HepG2 (cell line): ENCODE measurements around the gene WDR20. TPM values are rescaled to one million over a fixed set of nuclear protein-coding genes. Genes with fewer than 3 reads are reported as not detected.
"Not testable (repeated sequence)": the region's sequence is repeated elsewhere in the genome, so short reads cannot be mapped to it uniquely, and the experiment has no call there.

ENCODE experiments used
- ATAC-seq: fragments of 200-7000 bp; cut with Tn5 transposase; 3 replicates; pipeline ENCODE4 v1.9.1; 2020; ENCODE audit warnings: mild to moderate bottlenecking, moderate library complexity
- BruUV-seq: library from RNA; stranded (reverse); fragments of 400-500 nt; replicated peaks from 2 replicates; lab custom pipeline; 2021; lab: Mats Ljungman, UMichigan
- CTCF ChIA-PET: fragments of 300-600 bp; formaldehyde crosslinking; extraction: SDS; loops from one replicate; lab custom pipeline; 2021; ENCODE audit warnings: low total read pairs, inconsistent platforms, low intra/inter-chr PET ratio; lab: Yijun Ruan, JAX
- POLR2A ChIA-PET: fragments of 350-600 bp; sonication (Branson Sonifier 250); formaldehyde crosslinking; loops from one replicate; lab custom pipeline; 2020; ENCODE audit warnings: antibody characterized with exemption, inconsistent platforms; lab: Yijun Ruan, JAX
- DNase-seq: peaks from one replicate; pipeline ENCODE4 v3.0.0-alpha.2; 2015; ENCODE audit warnings: low spot score
- FAIRE-seq: peaks from 3 replicates; lab custom pipeline; 2011; peaks lifted over from hg19 to GRCh38; lab: Jason Lieb, UNC
- H2AFZ ChIP-seq: one replicate; pipeline ENCODE4 v1.6.1; 2011; ENCODE audit warnings: low read length, inconsistent platforms
- H3K27ac ChIP-seq: fragments of 300-600 bp; 3 replicates; pipeline ENCODE4 v1.8.0; 2011; ENCODE audit warnings: mixed run types, mild to moderate bottlenecking, mixed read lengths, low read length, inconsistent platforms; ENCODE audit not compliant: insufficient read depth; ENCODE audit errors: extremely low read length
- H3K27me3 ChIP-seq, 2 experiments: fragments of 200-600 bp in 1 of 2; 2 replicates in 1 of 2; 3 replicates in 1 of 2; pipeline versions ENCODE4 v1.6.0 to v1.8.0; 2011; ENCODE audit warnings: low read length in 2 of 2, mild to moderate bottlenecking in 2 of 2, moderate library complexity in 2 of 2, inconsistent platforms in 1 of 2; ENCODE audit not compliant: insufficient read depth in 2 of 2, control insufficient read depth in 1 of 2
- H3K36me3 ChIP-seq, 2 experiments: fragments of 200-600 bp in 1 of 2; replicated peaks in 1 of 2; 2 replicates in 1 of 2; 3 replicates in 1 of 2; pipeline versions ENCODE4 v1.5.1 to v1.8.0; 2011; ENCODE audit warnings: low read length in 2 of 2, inconsistent platforms in 1 of 2; ENCODE audit not compliant: insufficient read depth in 2 of 2, control insufficient read depth in 1 of 2
- H3K4me1 ChIP-seq: 2 replicates; pipeline ENCODE4 v1.5.1; 2012; ENCODE audit warnings: low read length, inconsistent platforms; ENCODE audit not compliant: insufficient read depth
- H3K4me2 ChIP-seq: 2 replicates; pipeline ENCODE4 v1.6.0; 2011; ENCODE audit warnings: low read depth, low read length, inconsistent platforms
- H3K4me3 ChIP-seq, 3 experiments: fragments of 200-600 bp in 1 of 3; sonication (generic), shearing (Covaris generic) in 1 of 3; replicated peaks in 1 of 3; 2 replicates each; pipeline ENCODE4 v1.5.1; 2011 to 2016; ENCODE audit warnings: low read length in 3 of 3, inconsistent platforms in 2 of 3, low read depth in 2 of 3, mild to moderate bottlenecking in 2 of 3, control low read depth in 1 of 3, mixed read lengths in 1 of 3; ENCODE audit not compliant: insufficient read depth in 1 of 3
- H3K79me2 ChIP-seq: one replicate; pipeline ENCODE4 v1.6.1; 2011; ENCODE audit warnings: low read length, inconsistent platforms; ENCODE audit not compliant: insufficient read depth
- H3K9ac ChIP-seq: 2 replicates; pipeline ENCODE4 v1.6.0; 2011; ENCODE audit warnings: mild to moderate bottlenecking, low read depth, low read length, inconsistent platforms; ENCODE audit not compliant: insufficient read depth
- H3K9me3 ChIP-seq: 2 replicates; pipeline ENCODE4 v1.5.1; 2012; ENCODE audit warnings: mild to moderate bottlenecking, low read length
- H4K20me1 ChIP-seq: 2 replicates; pipeline ENCODE4 v1.6.0; 2011; ENCODE audit warnings: inconsistent platforms, mild to moderate bottlenecking, low read length, moderate library complexity; ENCODE audit not compliant: insufficient read depth
- GFI1 ChIP-seq: sonication (generic); formaldehyde crosslinking; IDR thresholded peaks from 2 replicates; pipeline ENCODE4 v1.5.0; 2020; ENCODE audit warnings: missing genetic modification reagents, mild to moderate bottlenecking, borderline replicate concordance
- KAT7 ChIP-seq: IDR thresholded peaks from 2 replicates; pipeline ENCODE4 v1.6.1; 2018; ENCODE audit warnings: borderline replicate concordance, missing compliant biosample characterization
- MEIS1 ChIP-seq: sonication (generic); formaldehyde crosslinking; IDR thresholded peaks from 2 replicates; pipeline ENCODE4 v1.9.0; 2021; ENCODE audit warnings: mild to moderate bottlenecking, missing genetic modification reagents, moderate library complexity, borderline replicate concordance
- NFE2L2 ChIP-seq: fragments of 150-350 bp; IDR thresholded peaks from 2 replicates; pipeline ENCODE4 v1.6.1; 2014; ENCODE audit warnings: low read length
- NR1H2 ChIP-seq: sonication (generic); formaldehyde crosslinking; IDR thresholded peaks from 2 replicates; pipeline ENCODE4 v1.8.1; 2022; ENCODE audit warnings: low read depth, missing genetic modification reagents, borderline replicate concordance
- NR2F2 ChIP-seq: IDR thresholded peaks from 2 replicates; pipeline ENCODE4 v1.6.1; 2012; ENCODE audit warnings: low read depth, inconsistent platforms, borderline replicate concordance
- NR2F6 ChIP-seq, 2 experiments: IDR thresholded peaks; 2 replicates each; pipeline ENCODE4 v1.6.1; 2016; ENCODE audit warnings: antibody characterized with exemption in 1 of 2, mild to moderate bottlenecking in 1 of 2
- ONECUT2 ChIP-seq: sonication (generic); formaldehyde crosslinking; IDR thresholded peaks from 2 replicates; pipeline ENCODE4 v1.4.0; 2020; ENCODE audit warnings: missing genetic modification reagents
- RAD21 ChIP-seq: fragments of 450-650 bp; formaldehyde crosslinking; IDR thresholded peaks from 2 replicates; pipeline ENCODE4 v1.5.0; 2020; ENCODE audit warnings: mild to moderate bottlenecking
- SALL2 ChIP-seq: sonication (generic); formaldehyde crosslinking; IDR thresholded peaks from 2 replicates; pipeline ENCODE4 v1.8.1; 2023; ENCODE audit warnings: mild to moderate bottlenecking, missing genetic modification reagents, inconsistent platforms
- SMARCE1 ChIP-seq: fragments of 450-650 bp; IDR thresholded peaks from 2 replicates; pipeline ENCODE4 v1.6.1; 2017; ENCODE audit warnings: borderline replicate concordance
- ZMYM3 ChIP-seq: sonication (generic); formaldehyde crosslinking; IDR thresholded peaks from 2 replicates; pipeline ENCODE4 v1.5.1; 2020; ENCODE audit warnings: mild to moderate bottlenecking, missing genetic modification reagents
- ZNF3 ChIP-seq: IDR thresholded peaks from 2 replicates; pipeline ENCODE4 v1.7.0; 2017; ENCODE audit warnings: inconsistent platforms
- ZNF337 ChIP-seq: sonication (generic); formaldehyde crosslinking; IDR thresholded peaks from 2 replicates; pipeline ENCODE4 v1.5.1; 2020; ENCODE audit warnings: missing genetic modification reagents, low read depth, mild to moderate bottlenecking, borderline replicate concordance
- ZNF460 ChIP-seq: sonication (generic); formaldehyde crosslinking; IDR thresholded peaks from 2 replicates; pipeline ENCODE4 v1.5.1; 2020; ENCODE audit warnings: missing genetic modification reagents, mild to moderate bottlenecking, borderline replicate concordance
- ZNF879 ChIP-seq: sonication (generic); formaldehyde crosslinking; IDR thresholded peaks from 2 replicates; pipeline ENCODE4 v1.8.1; 2023; ENCODE audit warnings: missing genetic modification reagents
- ZZZ3 ChIP-seq: sonication (generic); formaldehyde crosslinking; IDR thresholded peaks from 2 replicates; pipeline ENCODE4 v1.4.0; 2020; ENCODE audit warnings: missing genetic modification reagents, mild to moderate bottlenecking, borderline replicate concordance
- WGBS: methylation state at CpG from one replicate; pipeline ENCODE4 v1.1.6; 2017; ENCODE audit warnings: low lambda C conversion rate; 5-methylcytosine and 5-hydroxymethylcytosine counted together
- in situ Hi-C: cut with HindIII; loops from 2 replicates; pipeline ENCODE4 v1.10.0; 2017; ENCODE audit warnings: low pct_unique_long_range_greater_than_20kb; ENCODE audit not compliant: extremely low pct_ligation_motif_present
- intact Hi-C: fragments of 100-400 bp; cut with micrococcal nuclease; formaldehyde crosslinking; loops from one replicate; pipeline ENCODE4 v1.10.0; 2022; ENCODE audit not compliant: unreplicated experiment
- polyA plus RNA-seq, 8 experiments: library from polyadenylated mRNA; depleted of rRNA in 3 of 8; stranded (reverse) in 7 of 8; unstranded in 1 of 8; fragments of >200 nt; fragmentation: Illumina TruSeq in 4 of 8; extraction: Trizol in 4 of 8; gene quantifications; 2 replicates each; pipeline versions ENCODE4 v1.2.1 to v1.2.3, GENCODE V29; 2011 to 2016; ENCODE audit warnings: low read depth in 4 of 8, missing spikeins in 1 of 8, mixed read lengths in 1 of 8; ENCODE audit not compliant: insufficient read depth in 1 of 8
- total RNA-seq, 5 experiments: library from RNA; depleted of rRNA; stranded (reverse); fragments of >200 nt; fragmentation: Illumina TruSeq; extraction: Trizol; gene quantifications; 2 replicates each; pipeline ENCODE4 v1.2.3, GENCODE V29; 2016; ENCODE audit warnings: low read depth in 1 of 5
- TF ChIP-seq, protein P1 (sequence below): sonication (generic); formaldehyde crosslinking; conservative IDR thresholded peaks from 2 replicates; pipeline ENCODE4 v1.4.0; 2020; ENCODE audit warnings: missing genetic modification reagents
- TF ChIP-seq, protein P2 (sequence below), 2 experiments: fragments of 450-650 bp in 1 of 2; sonication (generic) in 1 of 2; formaldehyde crosslinking; IDR thresholded peaks; 2 replicates each; pipeline versions ENCODE4 v1.5.0 to v1.8.0; 2020 to 2022; ENCODE audit warnings: mild to moderate bottlenecking in 1 of 2, missing genetic modification reagents in 1 of 2

Gene WDR20
- total and polyA plus RNA-seq, 2 of the 13 experiments (the other 11 are each of a cell fraction or from before 2014, with no cell fraction given): 10.4 to 23.2 TPM

DNA sequence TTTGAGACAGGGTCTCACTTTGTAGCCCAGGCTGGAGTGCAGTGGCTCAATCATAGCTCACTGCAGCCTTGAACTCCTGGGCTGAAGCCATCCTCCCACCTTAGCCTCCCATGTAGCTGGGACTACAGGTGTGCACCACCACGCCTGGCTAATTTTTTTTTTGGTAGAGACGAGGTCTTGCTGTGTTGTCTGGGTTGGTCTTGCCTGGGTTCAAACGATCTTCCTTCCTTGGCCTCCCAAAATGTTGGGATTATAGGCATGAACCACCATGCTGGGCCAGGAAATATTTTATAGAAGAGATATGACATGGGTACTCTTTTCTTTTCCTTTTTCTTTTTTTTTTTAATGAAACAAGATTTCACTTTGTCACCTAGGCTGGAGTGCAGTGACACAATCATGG, 11.7 kb downstream of the WDR20 start:
- ATAC-seq, H3K27me3 ChIP-seq, H3K9ac ChIP-seq, BruUV-seq, CTCF ChIA-PET, POLR2A ChIA-PET, H3K27ac ChIP-seq, H3K4me3 ChIP-seq, FAIRE-seq, H3K9me3 ChIP-seq, H2AFZ ChIP-seq, H3K4me2 ChIP-seq, in situ Hi-C loops, DNase-seq: not testable (repeated sequence)
- peaks cover 65% of the 10 kb centered on the region for H3K4me1 ChIP-seq
- TF ChIP-seq ZMYM3 (CRISPR knock-in tag) (0 out of 2 replicates have a peak, but pooled peaks have one; percentile 17), ZNF460 (peak; percentile 31; the same call in 1 of the 2 replicates)
- H4K20me1 ChIP-seq: peaks cover 27% of the 10 kb centered on the region
- H3K79me2 ChIP-seq: peaks cover 80% of the 10 kb centered on the region
- peaks cover 2 to 13% of the 10 kb centered on the region in 2 experiments; a peak in 1 of 5 replicates for H3K36me3 ChIP-seq
- WGBS: 86% methylated on average over 3 of the region's 3 CpGs
- intact Hi-C loops: loop anchor here (2.0 kb wide), 1 partner anchor 33 kb away; no protein-coding TSS in a partner anchor

DNA sequence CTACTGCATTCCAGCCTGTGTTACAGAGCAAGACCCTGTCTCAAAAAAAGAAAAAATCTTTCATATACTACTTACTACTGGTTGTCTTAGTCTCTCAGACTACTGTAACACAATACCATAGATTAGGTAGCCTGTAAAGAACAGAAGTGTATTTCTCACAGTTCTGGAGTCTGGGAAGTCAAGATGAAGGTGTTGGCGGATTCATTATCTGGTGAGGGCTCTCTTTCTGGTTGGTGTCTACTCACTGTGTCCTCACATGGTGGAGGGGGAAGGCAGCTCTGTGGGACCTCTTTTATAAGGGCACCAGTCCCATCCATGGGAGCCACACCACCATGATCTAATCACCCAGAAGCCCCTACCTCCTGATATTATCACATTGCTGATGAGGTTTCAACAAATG, 14.4 kb downstream of the WDR20 start:
- DNase-seq: no peak
- POLR2A ChIA-PET: no interaction called here
- no peak for ATAC-seq
- H3K4me3 ChIP-seq: no peak overlapping the region
- in situ Hi-C loops: no loop called here
- FAIRE-seq: no peak
- no peak overlapping the region for H2AFZ ChIP-seq
- 83% methylated on average over 1 of the region's 1 CpG for WGBS
- H4K20me1 ChIP-seq: peaks cover 22% of the 10 kb centered on the region
- no peaks in the 10 kb centered on the region for H3K27me3 ChIP-seq
- no peak overlapping the region for H3K4me2 ChIP-seq
- H3K9me3 ChIP-seq: no peaks in the 10 kb centered on the region
- H3K4me1 ChIP-seq: peaks cover 51% of the 10 kb centered on the region
- H3K36me3 ChIP-seq: peaks cover 3 to 13% of the 10 kb centered on the region in 2 experiments; a peak in 1 of 5 replicates
- no peak overlapping the region for H3K9ac ChIP-seq
- peaks cover 80% of the 10 kb centered on the region for H3K79me2 ChIP-seq
- BruUV-seq: no TSS peak
- intact Hi-C loops: no loop called here
- H3K27ac ChIP-seq: no peak overlapping the region
- CTCF ChIA-PET: no interaction called here
- TF ChIP-seq ZNF460 (no peak), SALL2 (CRISPR knock-in tag) (no peak), ZZZ3 (CRISPR knock-in tag) (no peak), ONECUT2 (CRISPR knock-in tag) (no peak), RAD21 (CRISPR knock-in tag) (no peak), ZNF337 (CRISPR knock-in tag) (no peak), SMARCE1 (no peak), ZNF3 (no peak), NFE2L2 (no peak), ZNF879 (CRISPR knock-in tag) (no peak), MEIS1 (no peak), NR2F6 (IDR thresholded peaks at IDR 0.05) (no peak), NR2F6 (CRISPR knock-in tag; IDR thresholded peaks at IDR 0.05) (no peak), KAT7 (CRISPR knock-in tag) (no peak), NR1H2 (CRISPR knock-in tag) (no peak), GFI1 (CRISPR knock-in tag) (no peak), NR2F2 (no peak)
- TF ChIP-seq, protein P1, sequence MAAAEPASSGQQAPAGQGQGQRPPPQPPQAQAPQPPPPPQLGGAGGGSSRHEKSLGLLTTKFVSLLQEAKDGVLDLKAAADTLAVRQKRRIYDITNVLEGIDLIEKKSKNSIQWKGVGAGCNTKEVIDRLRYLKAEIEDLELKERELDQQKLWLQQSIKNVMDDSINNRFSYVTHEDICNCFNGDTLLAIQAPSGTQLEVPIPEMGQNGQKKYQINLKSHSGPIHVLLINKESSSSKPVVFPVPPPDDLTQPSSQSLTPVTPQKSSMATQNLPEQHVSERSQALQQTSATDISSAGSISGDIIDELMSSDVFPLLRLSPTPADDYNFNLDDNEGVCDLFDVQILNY (CRISPR knock-in tag): no peak
- TF ChIP-seq, protein P2, sequence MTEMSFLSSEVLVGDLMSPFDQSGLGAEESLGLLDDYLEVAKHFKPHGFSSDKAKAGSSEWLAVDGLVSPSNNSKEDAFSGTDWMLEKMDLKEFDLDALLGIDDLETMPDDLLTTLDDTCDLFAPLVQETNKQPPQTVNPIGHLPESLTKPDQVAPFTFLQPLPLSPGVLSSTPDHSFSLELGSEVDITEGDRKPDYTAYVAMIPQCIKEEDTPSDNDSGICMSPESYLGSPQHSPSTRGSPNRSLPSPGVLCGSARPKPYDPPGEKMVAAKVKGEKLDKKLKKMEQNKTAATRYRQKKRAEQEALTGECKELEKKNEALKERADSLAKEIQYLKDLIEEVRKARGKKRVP (CRISPR knock-in tag; IDR thresholded peaks at IDR 0.05): no peak
